ENCODE data around the gene ZGLP1. TPM values are rescaled to one million over a fixed set of nuclear protein-coding genes. Genes with fewer than 3 reads are reported as not detected.

The ZGLP1 gene
- total RNA-seq, 1 donor from 2014 or later = not detected

- no peaks in the 10 kb centered on the region for H3K27me3 ChIP-seq
- intact Hi-C loops (cut with DNase I) = loop anchor here (1.0 to 2.0 kb wide), 2 partner anchors 63 to 120 kb away; partner anchors contain the start of gene RAVER1
- H3K36me3 ChIP-seq = no peaks in the 10 kb centered on the region
- peak overlapping the region; percentile 69 to 81 for H3K27ac ChIP-seq
- no peaks in the 10 kb centered on the region for H3K9me3 ChIP-seq
- peak; percentile 47 to 92 for DNase-seq (ENCODE audit: low spot score in 2 of 2)
- H3K4me3 ChIP-seq = peak overlapping the region; percentile 50 to 59
- H3K4me1 ChIP-seq = peaks cover 7 to 15% of the 10 kb centered on the region in 2 donors
- peak; percentile 93 to 99 (median 95) for TF ChIP-seq CTCF (IDR thresholded peaks at IDR 0.05)
Observed at GRCh38 chr19:10269333-10270179, 40.1 kb downstream of the ZGLP1 start.

GRCh38 chr19:10268071-10268470 is 41.5 kb downstream of the ZGLP1 start:
- H3K36me3 ChIP-seq = no peaks in the 10 kb centered on the region
- intact Hi-C loops (cut with DNase I) = no loop called here
- DNase-seq (ENCODE audit: low spot score in 2 of 2) = no peak
- no peaks in the 10 kb centered on the region for H3K9me3 ChIP-seq
- no peak for TF ChIP-seq CTCF (IDR thresholded peaks at IDR 0.05)
- no peak overlapping the region for H3K4me3 ChIP-seq
- H3K27ac ChIP-seq = peak overlapping the region in 1 of 2 donors; percentile 56
- no peaks in the 10 kb centered on the region for H3K27me3 ChIP-seq
- peaks cover 7 to 15% of the 10 kb centered on the region in 2 donors for H3K4me1 ChIP-seq

GRCh38 chr19:10266706-10267105 is 42.9 kb downstream of the ZGLP1 start:
- Histone ChIP-seq H3K27me3 (no peaks in the 10 kb centered on the region), H3K9me3 (no peaks in the 10 kb centered on the region), H3K27ac (no peak overlapping the region), H3K4me3 (no peak overlapping the region), H3K36me3 (no peaks in the 10 kb centered on the region), H3K4me1 (peaks cover 7 to 15% of the 10 kb centered on the region in 2 donors)
- no peak for DNase-seq (ENCODE audit: low spot score in 2 of 2)
- TF ChIP-seq CTCF (IDR thresholded peaks at IDR 0.05) = no peak
- intact Hi-C loops (cut with DNase I) = no loop called here

GRCh38 chr19:10262771-10263170 is 46.8 kb downstream of the ZGLP1 start:
- H3K4me1 ChIP-seq = no peaks in the 10 kb centered on the region
- intact Hi-C loops (cut with DNase I) = no loop called here

DNA sequence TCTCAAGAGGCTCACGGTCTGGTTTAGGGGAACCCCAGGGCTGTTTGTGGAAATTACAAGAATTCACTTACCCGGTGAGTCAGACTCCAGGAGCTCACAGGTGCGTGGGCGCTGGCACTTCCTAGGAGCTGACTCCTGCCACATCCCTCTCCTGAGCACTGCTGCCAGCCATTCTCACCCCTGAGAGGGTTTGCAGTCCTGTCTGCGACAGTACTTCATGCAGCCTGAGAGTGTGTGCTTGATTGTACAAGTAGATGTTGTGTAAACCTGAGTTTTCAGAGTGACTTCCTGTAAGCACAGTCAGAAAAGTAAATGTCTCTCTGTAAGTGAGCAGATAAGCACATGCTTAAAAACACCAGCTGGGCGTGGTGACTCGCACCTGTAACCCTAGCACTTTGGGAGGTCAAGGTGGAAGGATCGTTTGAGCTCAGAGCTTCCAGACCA is 49.5 kb downstream of the ZGLP1 start:
- no peak overlapping the region for H3K4me3 ChIP-seq
- intact Hi-C loops (cut with DNase I) = no loop called here

More at GRCh38 chr19:10262771-10263170, 46.8 kb downstream of the ZGLP1 start:
- no peak for DNase-seq (ENCODE audit: low spot score in 2 of 2)
- Histone ChIP-seq H3K4me3 (no peak overlapping the region), H3K9me3 (no peaks in the 10 kb centered on the region), H3K36me3 (peaks cover 8 to 9% of the 10 kb centered on the region in 2 donors), H3K27ac (no peak overlapping the region), H3K27me3 (no peaks in the 10 kb centered on the region)
- TF ChIP-seq CTCF (IDR thresholded peaks at IDR 0.05) = no peak

More for the DNA sequence above, 49.5 kb downstream of the ZGLP1 start:
- Histone ChIP-seq H3K27ac (no peak overlapping the region), H3K4me1 (no peaks in the 10 kb centered on the region), H3K27me3 (no peaks in the 10 kb centered on the region), H3K36me3 (peaks cover 23 to 34% of the 10 kb centered on the region in 2 donors), H3K9me3 (no peaks in the 10 kb centered on the region)
- no peak for DNase-seq (ENCODE audit: low spot score in 2 of 2)
- TF ChIP-seq CTCF (IDR thresholded peaks at IDR 0.05) = no peak
